HEK293T (cell line): ENCODE measurements around the gene SYNE1.

ENCODE experiments used
- ARNT ChIP-seq: fragments of 450-650 bp; IDR thresholded peaks from 2 replicates; pipeline ENCODE4 v1.6.1; 2017; ENCODE audit warnings: mild to moderate bottlenecking
- CTBP1 ChIP-seq: fragments of 450-650 bp; IDR thresholded peaks from 2 replicates; pipeline ENCODE4 v1.6.1; 2016; ENCODE audit warnings: borderline replicate concordance
- ELF4 ChIP-seq: fragments of 450-650 bp; IDR thresholded peaks from 2 replicates; pipeline ENCODE4 v1.6.1; 2017; ENCODE audit warnings: antibody characterized with exemption
- FOXA1 ChIP-seq: fragments of 450-650 bp; IDR thresholded peaks from 2 replicates; pipeline ENCODE4 v1.6.1; 2016; ENCODE audit warnings: mild to moderate bottlenecking
- FOXK2 ChIP-seq: fragments of 450-650 bp; IDR thresholded peaks from 2 replicates; pipeline ENCODE4 v1.6.1; 2016; ENCODE audit warnings: mild to moderate bottlenecking
- FOXM1 ChIP-seq: fragments of 450-650 bp; IDR thresholded peaks from 2 replicates; pipeline ENCODE4 v1.6.1; 2017; ENCODE audit warnings: mild to moderate bottlenecking, borderline replicate concordance
- HDGF ChIP-seq: fragments of 450-650 bp; IDR thresholded peaks from 2 replicates; pipeline ENCODE4 v1.6.1; 2017; ENCODE audit warnings: antibody characterized with exemption, borderline replicate concordance
- L3MBTL2 ChIP-seq: fragments of 450-650 bp; conservative IDR thresholded peaks from 2 replicates; pipeline ENCODE4 v1.6.1; 2016; ENCODE audit warnings: mild to moderate bottlenecking
- NFRKB ChIP-seq: fragments of 450-650 bp; IDR thresholded peaks from 2 replicates; pipeline ENCODE4 v1.6.1; 2016; ENCODE audit warnings: mild to moderate bottlenecking, moderate library complexity
- SP1 ChIP-seq: fragments of 450-650 bp; IDR thresholded peaks from 2 replicates; pipeline ENCODE4 v1.6.1; 2017
- SUZ12 ChIP-seq: fragments of 450-650 bp; IDR thresholded peaks from 2 replicates; pipeline ENCODE4 v1.6.1; 2016; ENCODE audit warnings: mild to moderate bottlenecking
- TARDBP ChIP-seq: fragments of 450-650 bp; IDR thresholded peaks from 2 replicates; pipeline ENCODE4 v1.6.1; 2016
- ZNF384 ChIP-seq: fragments of 450-650 bp; IDR thresholded peaks from 2 replicates; pipeline ENCODE4 v1.6.1; 2016
- TF ChIP-seq, protein P1 (sequence below): fragments of 450-650 bp; IDR thresholded peaks from 2 replicates; pipeline ENCODE4 v1.6.1; 2016

- TF ChIP-seq FOXA1 (no peak), CTBP1 (no peak), SUZ12 (no peak), HDGF (no peak), ELF4 (no peak), L3MBTL2 (no peak), FOXK2 (no peak), FOXM1 (no peak), SP1 (no peak), NFRKB (no peak), TARDBP (no peak), ARNT (no peak), ZNF384 (no peak)
- TF ChIP-seq, protein P1, sequence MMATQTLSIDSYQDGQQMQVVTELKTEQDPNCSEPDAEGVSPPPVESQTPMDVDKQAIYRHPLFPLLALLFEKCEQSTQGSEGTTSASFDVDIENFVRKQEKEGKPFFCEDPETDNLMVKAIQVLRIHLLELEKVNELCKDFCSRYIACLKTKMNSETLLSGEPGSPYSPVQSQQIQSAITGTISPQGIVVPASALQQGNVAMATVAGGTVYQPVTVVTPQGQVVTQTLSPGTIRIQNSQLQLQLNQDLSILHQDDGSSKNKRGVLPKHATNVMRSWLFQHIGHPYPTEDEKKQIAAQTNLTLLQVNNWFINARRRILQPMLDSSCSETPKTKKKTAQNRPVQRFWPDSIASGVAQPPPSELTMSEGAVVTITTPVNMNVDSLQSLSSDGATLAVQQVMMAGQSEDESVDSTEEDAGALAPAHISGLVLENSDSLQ = no peak
Measured at GRCh38 chr6:152587473-152587872, 49.7 kb downstream of the SYNE1 start.
